ENCODE measurements around the gene MSX2.

GRCh38 chr5:174765540-174765939 is 41.2 kb downstream of the MSX2 start:
- TF ChIP-seq YY1 (IDR thresholded peaks at IDR 0.05; ENCODE audit: insufficient read depth, insufficient read length) (no peak), SUZ12 (IDR thresholded peaks at IDR 0.05; ENCODE audit: extremely low read depth, insufficient read depth, insufficient read length) (no peak)
